GM12891 (cell line): Measurements from ENCODE around the gene CFAP70.
"Not testable (repeated sequence)": the region's sequence is repeated elsewhere in the genome, so short reads cannot be mapped to it uniquely, and the experiment has no call there.

Experiments
- DNase-seq: peaks from one replicate; pipeline ENCODE4 v3.0.0; 2011; ENCODE audit warnings: low spot score; ENCODE audit not compliant: insufficient read length
- FAIRE-seq: peaks from 2 replicates; lab custom pipeline; 2011; peaks lifted over from hg19 to GRCh38; lab: Jason Lieb, UNC
- PAX5 ChIP-seq: IDR thresholded peaks from 2 replicates; pipeline ENCODE4 v1.6.1; 2011; ENCODE audit warnings: low read length, moderate library complexity, mild to moderate bottlenecking; ENCODE audit not compliant: insufficient read depth, severe bottlenecking
- POLR2A ChIP-seq: IDR thresholded peaks from 2 replicates; pipeline ENCODE4 v1.6.1; 2011; ENCODE audit warnings: low read depth, low read length, control low read depth
- POLR2AphosphoS5 ChIP-seq: IDR thresholded peaks from 2 replicates; pipeline ENCODE4 v1.6.1; 2011; ENCODE audit warnings: low read depth, low read length, control low read depth
- POU2F2 ChIP-seq: IDR thresholded peaks from 2 replicates; pipeline ENCODE4 v1.6.1; 2011; ENCODE audit warnings: low read depth, mild to moderate bottlenecking, control low read depth, low read length, moderate library complexity
- SPI1 ChIP-seq: IDR thresholded peaks from 2 replicates; pipeline ENCODE4 v1.6.1; 2011; ENCODE audit warnings: low read depth, low read length, control low read depth
- TAF1 ChIP-seq: IDR thresholded peaks from 2 replicates; pipeline ENCODE4 v1.6.1; 2011; ENCODE audit warnings: low read depth, low read length, control low read depth

The CFAP70 gene

GRCh38 chr10:73340121-73340520 is 18.5 kb downstream of the CFAP70 start:
- DNase-seq (no peak), FAIRE-seq (no peak)
- TF ChIP-seq POLR2AphosphoS5 = no peak
- TF ChIP-seq TAF1 = no peak
- no peak for TF ChIP-seq SPI1
- TF ChIP-seq POLR2A = no peak
- no peak for TF ChIP-seq POU2F2
- TF ChIP-seq PAX5 = no peak

- DNase-seq (no peak), FAIRE-seq (no peak)
- no peak for TF ChIP-seq TAF1
- TF ChIP-seq POLR2A = no peak
- TF ChIP-seq SPI1 = no peak
- no peak for TF ChIP-seq POLR2AphosphoS5
These were observed 19.2 kb downstream of the CFAP70 start for GRCh38 chr10:73339436-73339835.

- DNase-seq = no peak
- TF ChIP-seq PAX5 (no peak), POLR2AphosphoS5 (no peak), POLR2A (no peak), SPI1 (no peak), POU2F2 (no peak), TAF1 (no peak)
- FAIRE-seq = no peak
These were observed 19.8 kb downstream of the CFAP70 start for GRCh38 chr10:73338801-73339368.

GRCh38 chr10:73333202-73333601 is 25.5 kb downstream of the CFAP70 start:
- no peak for DNase-seq
- TF ChIP-seq SPI1 (no peak), TAF1 (no peak), POLR2AphosphoS5 (no peak), POLR2A (no peak), PAX5 (no peak)
- no peak for FAIRE-seq

GRCh38 chr10:73332379-73332778 is 26.3 kb downstream of the CFAP70 start:
- FAIRE-seq (no peak), DNase-seq (no peak)
- TF ChIP-seq POLR2AphosphoS5 (no peak), POU2F2 (no peak), TAF1 (no peak), SPI1 (no peak), POLR2A (no peak), PAX5 (no peak)

- DNase-seq, FAIRE-seq: not testable (repeated sequence)
These were observed 30.1 kb downstream of the CFAP70 start for GRCh38 chr10:73328523-73328922.

GRCh38 chr10:73325290-73325689 is 33.4 kb downstream of the CFAP70 start:
- not testable (repeated sequence) for DNase-seq, FAIRE-seq

- not testable (repeated sequence) for FAIRE-seq, DNase-seq
These were observed 35.1 kb downstream of the CFAP70 start for GRCh38 chr10:73323582-73323981.

GRCh38 chr10:73310475-73310874 is 48.2 kb downstream of the CFAP70 start:
- DNase-seq (no peak), FAIRE-seq (no peak)
- TF ChIP-seq SPI1 (no peak), POU2F2 (no peak), POLR2A (no peak), PAX5 (no peak), TAF1 (no peak), POLR2AphosphoS5 (no peak)

- DNase-seq = no peak
- TF ChIP-seq POLR2A (no peak), POLR2AphosphoS5 (no peak)
- FAIRE-seq = no peak
These were observed 51.4 kb downstream of the CFAP70 start for GRCh38 chr10:73307203-73307800.

GRCh38 chr10:73306171-73306708 is 52.4 kb downstream of the CFAP70 start:
- DNase-seq (no peak), FAIRE-seq (no peak)
- TF ChIP-seq TAF1 (no peak), POU2F2 (no peak), PAX5 (no peak), SPI1 (no peak), POLR2A (no peak), POLR2AphosphoS5 (no peak)
